IPS-NIHi7 (cell line): ENCODE data around the gene TRPC1.
"Not testable (repeated sequence)": the region's sequence is repeated elsewhere in the genome, so short reads cannot be mapped to it uniquely, and the experiment has no call there.

Source experiments
- DNase-seq: peaks from one replicate; pipeline ENCODE4 v3.0.0; 2012; ENCODE audit warnings: mixed read lengths; ENCODE audit errors: extremely low spot score

The TRPC1 gene

DNA sequence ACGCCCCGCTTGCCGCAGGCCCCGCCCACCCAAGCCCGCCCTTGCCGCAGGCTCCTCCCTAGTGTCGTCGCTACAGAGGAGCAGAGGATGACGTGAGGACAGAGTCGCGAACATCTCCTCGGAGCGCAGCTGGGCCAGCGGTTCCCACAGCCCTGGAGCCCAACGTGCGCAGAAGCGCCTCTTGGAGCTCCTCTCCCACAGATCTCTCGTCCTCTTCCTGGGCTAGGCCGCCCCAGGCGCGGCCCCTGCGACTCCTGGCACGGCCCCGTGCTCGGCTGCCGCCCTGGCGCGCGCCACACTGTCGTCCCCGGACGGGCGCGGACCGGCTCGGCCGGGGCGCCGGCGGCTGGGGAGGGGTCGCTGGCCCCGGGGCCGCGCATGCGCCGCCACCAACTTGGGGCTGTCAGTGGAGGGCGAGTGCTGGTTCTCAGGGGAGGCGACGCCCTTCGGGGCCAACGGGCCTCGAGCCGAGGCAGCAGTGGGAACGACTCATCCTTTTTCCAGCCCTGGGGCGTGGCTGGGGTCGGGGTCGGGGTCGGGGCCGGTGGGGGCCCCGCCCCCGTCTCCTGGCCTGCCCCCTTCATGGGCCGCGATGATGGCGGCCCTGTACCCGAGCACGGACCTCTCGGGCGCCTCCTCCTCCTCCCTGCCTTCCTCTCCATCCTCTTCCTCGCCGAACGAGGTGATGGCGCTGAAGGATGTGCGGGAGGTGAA lies at the start of gene TRPC1:
TRPC1 (plus strand) TSS at position 67 of the 714 bp plus-strand sequence; CDS start at position 593, 526 bp downstream.
- peak; percentile 97 for DNase-seq

DNA sequence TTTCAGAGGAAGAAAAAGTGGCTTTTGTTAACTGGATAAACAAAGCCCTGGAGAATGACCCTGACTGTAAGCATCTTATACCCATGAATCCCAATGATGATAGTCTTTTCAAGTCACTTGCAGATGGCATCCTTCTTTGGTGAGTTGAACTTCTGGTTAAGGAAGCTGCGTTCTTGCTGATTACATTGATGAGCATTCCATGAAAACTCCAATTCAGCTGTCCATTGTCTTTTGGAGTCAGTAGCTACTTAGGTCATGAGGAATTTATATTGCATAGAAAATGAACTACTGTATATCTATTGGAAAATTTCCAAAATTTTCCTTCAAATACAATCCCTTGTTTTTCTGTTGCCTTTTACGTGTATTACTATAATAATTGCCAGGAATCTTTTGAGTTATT lies 47.7 kb upstream of the TRPC1 start:
- DNase-seq = no peak

DNA sequence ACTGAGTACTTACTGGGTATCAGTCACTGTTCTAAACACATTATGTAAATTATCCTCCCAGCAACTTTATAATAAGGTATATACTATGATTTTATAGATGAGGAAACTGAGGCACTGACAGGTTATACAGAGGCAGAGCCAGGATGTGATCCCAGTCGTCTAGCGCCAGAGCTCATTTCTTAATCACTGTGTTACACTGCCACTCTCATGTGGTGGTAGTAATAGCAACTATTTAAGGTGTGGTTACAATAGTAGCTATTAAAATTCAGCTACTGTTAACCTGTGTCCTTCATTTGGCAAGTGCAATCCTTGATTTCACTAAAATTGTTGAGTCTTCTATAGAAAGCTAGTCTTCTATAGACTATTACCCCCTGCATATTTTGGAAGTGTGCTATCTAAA lies 43.1 kb upstream of the TRPC1 start:
- peak; percentile 14 for DNase-seq

DNA sequence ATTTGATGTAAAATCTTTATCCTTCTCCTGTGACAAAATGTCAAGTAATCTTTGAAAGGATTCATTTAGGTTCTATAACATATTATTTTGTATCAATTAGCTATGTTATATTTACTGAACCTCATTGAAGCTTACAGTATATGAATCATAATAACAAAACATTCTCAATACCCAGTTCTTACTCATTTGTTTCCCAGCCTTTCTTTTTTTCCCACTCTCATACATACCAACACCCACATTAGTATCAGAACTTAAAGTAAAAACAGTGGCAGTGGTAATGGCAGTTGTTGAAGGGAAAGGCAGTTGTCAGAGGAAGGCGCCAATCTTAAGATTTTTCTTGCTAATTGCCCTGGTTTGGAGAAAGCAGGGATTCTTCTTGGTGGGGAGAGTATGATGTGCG lies 33.2 kb upstream of the TRPC1 start:
- no peak for DNase-seq

DNA sequence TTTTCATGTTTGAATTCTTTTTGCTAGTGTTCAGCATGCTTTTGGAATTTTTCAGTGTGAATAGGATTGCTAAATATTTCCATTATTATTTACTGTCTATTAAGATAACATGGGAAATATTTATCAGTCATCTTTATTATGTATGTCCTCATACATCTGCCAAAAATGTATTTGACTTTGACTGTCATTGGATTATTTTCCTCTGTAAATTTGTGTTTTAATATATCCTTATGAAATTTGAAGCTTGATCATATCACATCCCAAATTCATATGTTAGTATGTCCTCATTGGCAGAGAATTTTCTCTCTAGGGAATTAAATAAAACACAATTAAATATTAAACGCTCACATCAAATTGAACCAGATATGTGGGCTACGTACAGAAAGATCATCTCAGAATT lies 32.3 kb upstream of the TRPC1 start:
- DNase-seq = no peak

DNA sequence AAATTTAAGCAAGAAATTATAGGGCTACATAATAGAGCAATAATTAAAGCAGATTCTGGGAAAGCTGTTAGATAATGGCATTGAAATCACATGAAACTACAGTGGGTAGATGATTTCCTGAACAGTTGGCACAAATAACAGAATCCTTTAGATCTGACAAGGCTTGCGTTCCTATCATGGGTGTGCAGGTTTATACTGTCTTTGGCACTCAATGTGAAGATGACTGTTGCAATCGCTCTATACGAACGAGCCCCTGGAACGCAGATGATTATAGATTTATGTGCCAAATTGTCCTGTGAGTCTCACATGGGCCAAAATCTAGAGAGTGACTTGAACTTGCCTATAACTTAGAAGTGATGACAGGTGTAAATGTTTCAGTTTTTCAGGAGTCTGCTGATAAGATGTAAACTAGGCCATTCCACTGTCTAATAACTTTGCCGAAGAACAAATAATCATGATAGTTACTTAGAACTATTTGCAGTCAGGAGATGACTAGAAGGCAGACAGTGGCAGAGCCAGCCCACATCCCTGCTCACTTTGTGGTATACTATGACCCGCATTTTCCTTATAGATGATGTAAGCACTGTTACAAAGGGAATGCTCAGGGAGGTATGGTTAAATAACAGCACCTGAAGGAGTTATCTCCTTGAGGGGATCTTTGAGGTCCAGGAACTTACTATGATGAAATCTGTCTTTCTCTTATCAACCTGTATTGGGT lies 30.5 kb upstream of the TRPC1 start:
- no peak for DNase-seq

DNA sequence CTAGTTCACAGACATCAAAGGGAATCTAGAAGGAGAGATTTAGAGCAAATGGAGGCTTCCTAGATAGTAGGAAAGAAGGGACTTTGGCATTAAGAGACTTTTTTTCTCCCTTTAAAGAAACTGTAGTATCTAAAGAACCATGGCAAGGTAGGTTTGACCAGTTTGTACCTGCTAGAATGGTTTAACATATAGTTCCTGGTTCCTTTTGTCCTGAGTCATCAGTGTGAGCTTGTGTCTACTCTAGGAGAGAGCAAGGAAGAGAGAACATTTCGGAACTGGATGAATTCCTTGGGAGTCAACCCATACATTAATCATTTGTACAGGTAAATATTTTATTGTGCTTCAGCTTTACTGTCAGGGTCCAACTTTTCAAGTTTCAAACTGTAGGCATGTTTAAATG lies 29.6 kb upstream of the TRPC1 start:
- DNase-seq = no peak

DNA sequence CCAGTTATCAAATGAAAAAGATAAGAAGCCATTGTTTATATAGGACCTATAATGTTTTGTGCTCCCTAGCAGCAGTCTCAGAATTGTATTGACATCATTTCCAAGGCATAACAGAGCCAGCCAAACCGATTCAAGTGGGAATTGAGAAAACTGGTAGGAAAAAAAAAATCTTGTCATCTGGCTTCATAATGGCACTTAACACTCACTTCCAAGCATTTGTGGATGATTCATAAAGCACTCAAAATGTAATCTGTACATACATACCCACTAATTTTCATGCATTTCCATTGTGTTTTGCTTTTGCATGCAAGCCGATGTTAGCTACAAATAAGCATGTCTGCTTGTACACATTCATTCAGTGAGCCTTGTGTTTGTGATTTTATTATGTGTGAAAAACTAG lies 18.6 kb upstream of the TRPC1 start:
- no peak for DNase-seq

DNA sequence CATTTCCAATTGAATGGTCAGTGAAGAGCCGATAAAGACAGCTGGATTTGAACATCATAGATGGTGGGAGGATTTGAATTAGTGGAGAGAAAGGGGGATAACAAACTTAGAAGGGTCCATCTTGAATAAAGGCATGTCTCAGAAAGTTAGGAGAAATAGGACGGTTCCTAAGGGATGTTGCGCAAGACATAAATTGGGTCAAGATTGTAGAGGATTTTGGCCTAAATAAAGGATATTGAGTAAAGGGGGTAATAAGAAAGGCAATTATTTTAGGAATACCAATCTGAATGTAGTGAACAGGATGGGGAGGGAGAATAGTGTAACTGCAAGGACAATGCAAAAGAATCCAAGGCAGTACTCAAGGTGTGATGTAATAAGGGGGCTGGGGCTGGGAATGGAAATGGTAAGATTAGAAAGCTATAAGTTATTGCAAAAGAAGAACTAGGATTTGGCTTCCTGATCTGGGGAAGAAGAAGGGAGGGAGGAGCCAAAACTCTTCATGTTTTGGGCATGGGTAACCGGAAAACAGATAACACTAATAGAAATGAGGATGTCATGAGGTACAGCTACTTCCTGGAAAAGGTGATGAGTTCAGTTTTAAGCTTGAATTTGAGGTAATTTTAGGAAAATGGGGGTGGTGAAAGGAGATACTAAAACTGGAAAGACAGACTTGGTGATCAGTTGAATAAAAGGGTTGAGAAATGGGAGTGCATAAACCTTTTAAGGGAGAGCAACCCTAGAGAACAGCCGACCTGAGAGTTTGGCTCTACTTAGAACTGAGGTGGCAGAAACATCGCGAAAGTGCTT lies 17.3 kb upstream of the TRPC1 start:
- no peak for DNase-seq

DNA sequence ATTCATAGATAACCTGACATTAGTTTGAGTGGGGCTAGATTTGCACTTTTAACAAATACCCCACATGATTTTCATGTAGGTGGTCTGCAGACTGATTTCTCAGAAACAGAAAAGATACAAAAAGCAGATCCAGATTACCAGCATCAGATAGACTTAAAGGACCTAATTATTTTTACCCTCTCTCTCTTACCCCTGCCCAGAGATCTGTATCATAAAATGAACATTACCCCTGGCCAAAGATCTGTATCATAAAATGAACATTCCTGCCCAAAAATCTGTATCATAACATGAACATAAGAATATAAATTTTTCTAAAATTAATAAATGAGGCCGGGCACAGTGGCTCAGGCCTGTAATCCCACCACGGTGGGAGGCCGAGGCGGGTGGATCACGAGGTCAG lies 14.6 kb upstream of the TRPC1 start:
- DNase-seq = no peak

DNA sequence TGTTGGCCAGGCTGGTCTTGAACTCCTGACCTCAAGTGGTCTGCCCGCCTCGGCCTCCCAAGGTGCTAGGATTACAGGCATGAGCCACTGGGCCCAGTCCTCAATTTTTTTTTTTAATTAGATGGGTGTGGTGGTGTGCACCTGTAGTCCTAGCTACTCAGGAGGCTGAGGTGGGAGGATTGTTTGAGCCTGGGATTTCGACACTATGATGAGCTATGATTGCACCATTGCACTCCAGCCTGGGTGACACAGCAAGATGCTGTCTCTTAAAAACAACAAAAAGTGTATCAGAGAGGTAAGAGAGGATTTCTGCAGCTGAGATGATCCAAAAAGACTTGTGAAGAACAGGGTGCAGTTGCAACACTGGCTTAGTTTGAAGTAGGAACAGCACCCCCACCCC lies 9.0 kb upstream of the TRPC1 start:
- DNase-seq = not testable (repeated sequence)

DNA sequence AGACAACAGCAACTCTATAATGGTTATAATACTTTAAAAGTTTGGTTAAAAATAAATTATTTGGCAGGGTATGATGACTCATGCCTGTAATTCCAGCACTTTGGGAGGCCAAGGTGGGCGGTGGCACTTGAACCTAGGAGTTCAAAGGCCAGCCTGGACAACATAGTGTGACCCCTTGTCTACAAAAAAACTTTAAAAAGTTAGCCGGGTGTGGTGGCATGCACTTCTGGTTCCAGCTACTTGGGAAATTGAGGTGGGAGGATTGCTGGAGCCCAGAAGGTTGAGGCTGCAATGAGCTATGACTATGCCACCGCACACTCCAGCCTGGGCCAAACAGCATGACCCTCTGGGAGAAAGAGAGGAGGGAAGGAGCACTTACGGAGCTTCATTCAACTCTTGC lies 7.7 kb upstream of the TRPC1 start:
- no peak for DNase-seq

DNA sequence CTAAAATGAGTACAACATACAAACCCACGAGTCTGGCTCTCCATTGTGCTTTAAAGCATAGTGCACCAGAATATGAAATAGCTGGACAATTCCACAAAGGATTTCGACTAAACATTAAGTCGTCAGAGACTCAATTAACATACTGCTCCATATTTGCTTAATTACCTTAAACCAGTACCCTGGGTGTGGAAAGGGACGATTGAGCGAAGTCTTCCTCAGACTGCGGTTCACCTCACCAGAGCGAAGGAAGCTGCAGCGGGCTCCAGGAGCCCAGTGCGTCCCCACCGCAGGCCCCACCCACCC lies 218 bp upstream of the TRPC1 start:
- no peak for DNase-seq

DNA sequence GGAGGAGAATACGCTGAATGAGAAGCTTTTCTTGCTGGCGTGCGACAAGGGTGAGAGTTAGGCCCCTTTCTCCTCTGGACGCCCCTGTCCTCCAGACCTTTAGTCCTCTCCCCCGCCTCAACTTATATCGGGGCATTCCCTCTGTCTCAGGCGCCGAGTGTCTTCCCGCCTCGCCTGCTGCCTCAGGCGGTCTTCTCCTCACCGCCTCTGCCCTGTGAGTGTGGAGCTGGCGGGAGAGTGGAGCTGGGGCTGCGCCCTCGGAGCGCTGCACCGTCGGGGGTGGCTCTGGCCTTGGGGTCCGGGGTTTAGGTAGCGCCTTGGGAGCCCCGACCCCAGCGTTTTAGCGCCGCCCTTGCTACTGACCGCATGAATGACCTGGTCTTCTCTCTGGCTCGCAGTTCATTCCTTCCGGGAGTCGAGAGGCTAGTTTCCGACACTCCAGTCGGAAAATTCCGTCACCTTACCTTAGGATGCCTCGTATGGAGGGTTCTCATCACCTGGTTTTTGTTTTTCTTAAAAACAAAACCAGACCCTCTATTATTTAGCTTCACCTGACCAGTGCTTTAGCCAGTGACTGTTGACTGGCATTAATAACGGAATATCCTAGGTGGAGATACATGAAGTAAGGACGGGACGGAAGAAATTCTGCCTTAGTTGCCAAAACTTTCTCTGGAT lies 985 bp downstream of the TRPC1 start:
- peak; percentile 64 for DNase-seq

DNA sequence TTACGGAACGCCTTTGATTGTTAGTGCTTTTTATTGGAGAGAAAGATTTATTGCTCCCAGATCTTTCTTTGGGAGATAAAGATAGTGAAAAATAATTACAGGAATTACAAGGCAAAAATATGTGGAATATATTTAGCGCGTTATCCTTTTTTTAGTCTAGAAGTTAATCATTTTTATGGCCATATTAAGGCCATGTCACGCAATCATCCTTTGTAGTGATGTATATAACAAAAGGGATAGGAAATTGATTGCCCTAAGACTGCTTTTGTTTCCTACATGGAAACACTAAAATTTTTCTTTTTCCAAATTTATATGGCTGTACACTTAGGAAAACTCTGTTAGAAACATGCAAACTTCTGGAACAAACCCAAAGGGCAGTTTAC lies 1.5 kb downstream of the TRPC1 start:
- no peak for DNase-seq

DNA sequence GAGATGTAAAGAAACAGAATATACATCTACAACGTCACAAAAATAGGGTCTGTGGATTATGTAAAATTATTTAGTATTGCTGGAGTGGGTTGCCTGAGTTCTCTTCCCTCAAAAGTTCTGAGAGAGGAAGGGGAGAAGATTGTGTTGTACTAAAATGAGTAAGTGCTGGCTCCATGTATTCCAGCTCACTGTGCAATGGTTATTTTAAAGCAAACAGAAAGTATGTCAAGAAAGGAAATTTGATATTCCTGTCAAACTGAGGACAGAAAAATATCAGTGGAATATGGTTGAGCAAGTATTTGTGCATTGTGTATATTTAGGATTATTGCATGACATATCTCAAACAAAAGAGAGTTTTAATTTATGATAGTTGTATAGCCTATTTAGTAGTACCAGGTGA lies 2.2 kb downstream of the TRPC1 start:
- DNase-seq = no peak

DNA sequence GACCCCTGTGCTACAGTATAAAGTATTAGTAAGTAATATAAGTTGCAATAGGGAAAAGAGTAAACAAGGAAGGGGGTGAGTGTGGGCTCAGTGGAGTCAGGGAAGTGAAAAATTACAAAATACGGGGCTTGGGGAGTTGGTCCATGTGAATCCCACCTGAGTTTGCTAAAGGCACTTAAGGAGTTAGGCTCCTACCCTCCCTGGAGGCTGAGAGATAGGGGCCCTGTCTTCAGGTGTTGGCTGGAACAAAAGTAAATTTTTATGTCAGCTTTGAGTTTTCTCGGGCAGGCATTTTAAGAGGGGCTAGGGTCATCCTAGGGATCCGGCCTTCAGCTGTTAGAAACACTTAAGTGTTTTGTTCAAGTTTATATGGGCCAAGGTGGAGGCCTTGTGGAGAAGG lies 8.2 kb downstream of the TRPC1 start:
- no peak for DNase-seq

DNA sequence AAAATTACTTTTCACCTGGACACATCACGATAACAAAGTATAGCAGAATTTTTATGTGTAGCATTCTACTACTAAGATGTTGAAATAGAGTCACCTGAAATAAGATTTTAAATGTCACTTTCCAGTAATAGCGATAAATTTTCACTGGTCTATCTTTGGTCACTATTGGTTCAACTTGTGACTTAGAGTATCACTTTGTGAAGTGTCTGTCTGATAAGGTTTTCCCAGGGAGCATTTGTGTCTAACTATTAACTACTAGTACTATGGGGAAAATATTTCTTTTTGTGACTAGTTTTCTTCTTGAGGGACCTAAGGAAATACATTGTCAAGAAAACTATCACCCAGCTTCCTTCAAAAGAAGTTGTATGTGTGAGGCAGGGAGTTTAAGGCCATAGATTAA lies 11.0 kb downstream of the TRPC1 start:
- DNase-seq = no peak

DNA sequence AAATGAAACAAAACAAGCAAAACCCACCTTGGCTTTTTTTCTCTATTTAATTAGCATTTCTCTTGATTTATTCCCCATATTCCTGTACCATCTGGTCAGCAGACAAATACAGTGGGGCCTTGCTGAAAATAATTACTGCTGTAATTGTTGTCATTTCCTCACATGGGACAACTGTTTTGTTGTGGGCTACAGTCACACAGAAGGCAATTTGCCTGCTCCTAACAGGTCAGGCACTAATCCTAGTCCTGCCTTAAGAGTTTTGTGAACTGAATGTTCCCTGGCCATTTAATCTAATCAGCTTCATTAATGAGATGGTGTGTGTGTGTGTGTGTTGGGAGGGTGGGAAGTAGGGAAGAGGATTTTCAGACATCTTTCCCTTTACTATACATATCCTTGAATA lies 11.6 kb downstream of the TRPC1 start:
- no peak for DNase-seq

DNA sequence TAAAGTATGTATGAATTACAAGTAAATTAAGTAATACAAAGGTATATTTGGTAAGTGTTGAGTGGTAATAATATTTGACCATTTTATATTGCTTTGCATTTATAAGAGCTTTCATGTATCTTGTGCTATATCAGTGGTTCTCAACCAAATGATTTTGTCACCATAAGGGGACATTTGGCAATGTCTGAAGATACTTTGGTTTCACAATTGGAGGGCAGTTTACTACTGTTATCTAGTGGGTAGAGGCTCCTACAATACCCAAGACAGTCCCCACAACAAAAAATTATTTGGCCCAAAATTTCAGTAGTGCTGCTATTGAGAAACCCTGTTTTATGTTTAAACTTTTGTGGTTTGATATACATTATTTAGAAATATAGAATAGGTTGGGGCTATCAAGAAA lies 14.6 kb downstream of the TRPC1 start:
- no peak for DNase-seq

DNA sequence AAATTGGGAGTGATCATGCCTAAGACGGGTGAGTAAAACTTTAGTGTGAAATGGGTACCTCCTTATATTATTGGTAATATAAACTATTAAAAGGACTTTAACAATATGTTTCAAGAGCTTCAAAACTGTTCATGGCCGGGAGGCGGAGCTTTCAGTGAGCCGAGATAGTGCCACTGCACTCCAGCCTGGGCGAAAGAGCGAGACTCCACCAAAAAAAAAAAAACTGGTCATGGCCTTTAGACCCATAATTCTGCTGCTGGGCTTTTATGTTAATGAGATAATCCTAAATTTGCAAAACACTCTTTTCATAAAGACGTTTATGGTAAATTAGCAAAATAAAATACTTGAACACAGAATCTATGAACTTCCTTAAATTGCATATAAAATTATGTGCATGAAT lies 22.8 kb downstream of the TRPC1 start:
- DNase-seq = no peak

DNA sequence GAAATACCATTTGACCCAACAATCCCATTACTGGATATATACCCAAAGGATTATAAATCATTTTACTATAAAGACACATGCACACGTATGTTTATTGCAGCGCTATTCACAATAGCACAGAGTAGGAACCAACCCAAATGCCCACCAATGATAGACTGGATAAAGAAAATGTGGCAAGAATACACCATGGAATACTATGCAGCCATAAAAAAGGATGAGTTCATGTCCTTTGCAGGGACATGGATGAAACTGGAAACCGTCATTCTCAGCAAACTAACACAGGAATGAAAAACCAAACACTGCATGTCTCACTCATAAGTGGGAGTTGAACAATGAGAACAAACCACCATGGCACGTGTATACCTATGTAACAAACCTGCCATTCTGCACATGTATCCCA lies 26.7 kb downstream of the TRPC1 start:
- not testable (repeated sequence) for DNase-seq
